ENCODE measurements around the gene CACNA1F. TPM values are rescaled to one million over a fixed set of nuclear protein-coding genes. Genes with fewer than 3 reads are reported as not detected.
A peak's percentile ranks its signal among the peaks of the same experiment; 100 is the strongest.

Gene CACNA1F
- total and polyA plus RNA-seq, 4 experiments from 2014 or later = 0.03 to 1.3 (median 1.2) TPM; not detected in 1

DNA sequence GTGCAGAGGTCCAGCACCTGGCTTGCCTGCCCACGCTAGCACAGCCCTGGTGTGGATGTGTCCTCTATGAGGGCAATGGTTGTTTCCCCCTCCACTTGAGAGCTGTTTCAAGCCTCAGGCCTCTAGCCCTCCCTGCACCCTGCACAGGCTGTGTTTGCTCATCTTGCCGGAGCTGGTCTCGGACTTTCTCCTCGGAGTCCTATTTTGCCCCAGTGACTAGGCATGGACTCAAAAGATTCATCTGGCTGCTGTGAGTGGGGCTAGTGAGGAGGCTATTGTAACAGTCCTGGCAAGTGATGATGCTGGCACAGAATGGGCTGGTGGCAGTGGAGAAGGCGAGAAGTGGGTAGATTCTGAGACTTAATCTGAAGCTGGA is 25.6 kb upstream of the CACNA1F start:
- Histone ChIP-seq H3K4me3 (ENCODE audit: low read length in 2 of 2) (no peak overlapping the region), H3K9me3 (ENCODE audit: control insufficient read depth in 1 of 2, low read length in 2 of 2) (no peaks in the 10 kb centered on the region), H3K4me1 (ENCODE audit: insufficient read depth, low read length) (peaks cover 43% of the 10 kb centered on the region), H3K27me3 (ENCODE audit: insufficient read depth, low read length) (no peaks in the 10 kb centered on the region), H3K36me3 (ENCODE audit: insufficient read depth, low read length) (no peaks in the 10 kb centered on the region), H3K27ac (ENCODE audit: low read depth, low read length) (peak overlapping the region; percentile 38)
- H3K9me3 Mint-ChIP-seq = no peaks in the 10 kb centered on the region
- H3K4me1 Mint-ChIP-seq = peaks cover 17 to 41% (median 27%) of the 10 kb centered on the region in 4 donors
- H3K36me3 Mint-ChIP-seq = no peaks in the 10 kb centered on the region
- H3K27ac Mint-ChIP-seq = peak overlapping the region in 4 of 7 donors; percentile 8 to 79 (median 18)
- CTCF ChIA-PET (ENCODE audit: partially characterized antibody) = interaction anchor here (0.9 kb wide), 1 partner anchor 66 kb away, joined by 3 read pairs; no protein-coding TSS in a partner anchor
- no peaks in the 10 kb centered on the region for H3K27me3 Mint-ChIP-seq
- intact Hi-C loops (cut with micrococcal nuclease) = no loop called here
- DNase-seq = no peak
- POLR2A ChIA-PET (ENCODE audit: partially characterized antibody) = interaction anchor here (1.1 to 4.3 kb wide), 4 partner anchors 10 to 92 kb away, joined by 3 to 36 read pairs (median 10); partner anchors contain the start of gene PPP1R3F
- H3K4me3 Mint-ChIP-seq = peak overlapping the region in 5 of 8 donors; percentile 3 to 69 (median 32)

DNA sequence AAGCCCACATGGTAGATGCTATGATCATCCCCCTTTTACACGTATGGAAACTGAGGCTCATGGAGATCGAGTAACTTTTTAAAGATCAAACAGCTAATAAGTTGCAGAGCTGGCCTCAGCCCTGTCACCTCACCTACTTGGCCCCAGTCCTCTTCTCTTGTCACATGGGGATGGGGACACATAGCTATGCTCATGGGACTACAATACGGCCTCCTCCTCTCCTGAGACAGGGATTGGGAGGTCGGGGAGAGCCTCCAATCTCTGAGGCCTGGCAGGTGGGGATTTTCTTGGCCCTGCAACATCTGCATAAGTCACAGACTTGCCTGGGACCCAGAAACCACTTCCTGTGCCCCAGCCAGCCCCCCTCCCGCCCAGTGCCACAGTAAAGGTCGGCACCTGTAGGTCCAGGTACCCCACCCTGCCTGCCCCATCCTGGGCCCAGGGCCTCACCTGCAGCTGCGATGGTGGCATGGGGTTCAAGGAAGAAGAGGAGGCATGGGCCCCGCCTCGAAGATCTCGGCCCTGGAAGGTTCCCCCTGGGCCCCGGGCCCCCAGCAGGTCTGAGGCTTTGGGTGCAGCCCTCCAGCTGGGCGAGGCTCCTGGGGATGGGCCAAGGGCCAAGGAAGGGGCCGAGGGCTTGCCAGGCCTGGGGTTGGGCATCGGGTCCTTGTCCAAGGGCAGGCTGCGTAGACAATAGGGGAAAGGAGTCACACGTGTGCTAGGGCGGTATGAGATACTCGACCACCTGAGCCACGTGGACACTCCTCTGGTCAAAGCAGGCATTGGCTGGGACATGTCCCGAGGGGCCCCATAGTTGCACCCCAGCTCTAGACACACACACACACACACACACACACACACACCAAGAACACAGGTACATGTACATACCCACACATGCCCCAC is 25.0 kb upstream of the CACNA1F start:
- Histone ChIP-seq H3K4me3 (ENCODE audit: low read length in 2 of 2) (no peak overlapping the region), H3K27ac (ENCODE audit: low read depth, low read length) (peak overlapping the region; percentile 38), H3K27me3 (ENCODE audit: insufficient read depth, low read length) (no peaks in the 10 kb centered on the region), H3K36me3 (ENCODE audit: insufficient read depth, low read length) (no peaks in the 10 kb centered on the region), H3K9me3 (ENCODE audit: control insufficient read depth in 1 of 2, low read length in 2 of 2) (no peaks in the 10 kb centered on the region), H3K4me1 (ENCODE audit: insufficient read depth, low read length) (peaks cover 43% of the 10 kb centered on the region)
- Mint-ChIP-seq H3K27me3 (no peaks in the 10 kb centered on the region), H3K27ac (peak overlapping the region; percentile 5 to 91 (median 75)), H3K9me3 (no peaks in the 10 kb centered on the region), H3K36me3 (no peaks in the 10 kb centered on the region), H3K4me1 (peaks cover 17 to 40% (median 26%) of the 10 kb centered on the region in 4 donors), H3K4me3 (peak overlapping the region in 7 of 8 donors; percentile 13 to 71 (median 49))
- ChIA-PET POLR2A (ENCODE audit: partially characterized antibody) (interaction anchor here (1.1 to 4.3 kb wide), 7 partner anchors 10 to 92 kb away, joined by 3 to 36 read pairs (median 5); partner anchors contain the start of genes CCDC22 and PPP1R3F), CTCF (ENCODE audit: partially characterized antibody) (interaction anchor here (0.9 to 1.0 kb wide), 3 partner anchors 10 to 66 kb away, joined by 3 read pairs; no protein-coding TSS in a partner anchor)
- intact Hi-C loops (cut with micrococcal nuclease) = no loop called here
- peak in 2 of 5 donors; percentile 23 to 53 for DNase-seq

DNA sequence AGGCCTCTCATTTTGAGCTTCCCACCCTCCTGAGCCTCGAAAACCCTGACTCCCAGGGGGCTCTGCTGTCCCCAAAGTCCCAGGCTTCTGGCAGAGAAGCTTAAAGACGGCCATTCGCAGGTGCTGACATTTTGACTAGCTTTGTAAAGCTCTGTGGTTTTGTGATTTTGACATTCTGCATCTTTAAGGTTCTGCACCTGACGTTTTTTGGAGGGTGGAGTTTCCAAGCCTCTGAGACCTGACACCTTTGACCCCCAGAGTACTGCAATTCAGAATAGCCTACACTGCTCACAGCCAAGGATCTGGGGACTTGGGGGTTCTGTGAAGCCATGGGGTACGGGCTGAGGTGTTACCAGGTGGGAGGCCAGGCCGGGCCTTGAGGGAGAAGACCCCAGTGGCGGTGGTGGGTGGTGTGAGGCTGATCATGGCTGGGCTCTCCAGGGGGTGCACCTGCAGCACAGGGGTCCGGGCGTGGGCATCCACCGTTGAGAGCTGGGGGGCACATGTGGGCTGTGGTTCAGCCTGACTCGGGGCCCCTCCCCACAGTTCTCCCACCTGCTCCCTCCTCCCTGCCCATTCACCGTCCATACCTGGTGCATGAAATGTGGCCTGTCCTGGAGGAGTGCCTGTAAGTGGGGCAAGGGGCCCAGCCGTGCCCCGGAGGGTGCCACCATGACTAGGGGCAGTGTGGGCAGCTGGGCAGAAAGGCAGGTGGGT is 24.1 kb upstream of the CACNA1F start:
- Mint-ChIP-seq H3K36me3 (no peaks in the 10 kb centered on the region), H3K4me3 (peak overlapping the region in 4 of 8 donors; percentile 21 to 63 (median 49)), H3K27ac (peak overlapping the region in 6 of 7 donors; percentile 30 to 91 (median 78)), H3K4me1 (peaks cover 17 to 33% (median 27%) of the 10 kb centered on the region in 4 donors), H3K27me3 (no peaks in the 10 kb centered on the region), H3K9me3 (peaks cover 0 to 2% (median 0%) of the 10 kb centered on the region in 8 donors)
- no peaks in the 10 kb centered on the region for H3K36me3 ChIP-seq (ENCODE audit: insufficient read depth, low read length)
- H3K27me3 ChIP-seq (ENCODE audit: insufficient read depth, low read length) = no peaks in the 10 kb centered on the region
- CTCF ChIA-PET (ENCODE audit: partially characterized antibody) = interaction anchor here (0.9 to 1.3 kb wide), 4 partner anchors 10 to 213 kb away, joined by 3 read pairs; no protein-coding TSS in a partner anchor
- POLR2A ChIA-PET (ENCODE audit: partially characterized antibody) = interaction anchor here (0.6 to 4.3 kb wide), 8 partner anchors 9 to 66 kb away, joined by 3 to 36 read pairs (median 4); partner anchors contain the start of genes CCDC22 and PPP1R3F
- H3K4me1 ChIP-seq (ENCODE audit: insufficient read depth, low read length) = peaks cover 43% of the 10 kb centered on the region
- H3K27ac ChIP-seq (ENCODE audit: low read depth, low read length) = peak overlapping the region; percentile 38
- no peak overlapping the region for H3K4me3 ChIP-seq (ENCODE audit: low read length in 2 of 2)
- no peaks in the 10 kb centered on the region for H3K9me3 ChIP-seq (ENCODE audit: control insufficient read depth in 1 of 2, low read length in 2 of 2)
- intact Hi-C loops (cut with micrococcal nuclease) = no loop called here
- DNase-seq = no peak

DNA sequence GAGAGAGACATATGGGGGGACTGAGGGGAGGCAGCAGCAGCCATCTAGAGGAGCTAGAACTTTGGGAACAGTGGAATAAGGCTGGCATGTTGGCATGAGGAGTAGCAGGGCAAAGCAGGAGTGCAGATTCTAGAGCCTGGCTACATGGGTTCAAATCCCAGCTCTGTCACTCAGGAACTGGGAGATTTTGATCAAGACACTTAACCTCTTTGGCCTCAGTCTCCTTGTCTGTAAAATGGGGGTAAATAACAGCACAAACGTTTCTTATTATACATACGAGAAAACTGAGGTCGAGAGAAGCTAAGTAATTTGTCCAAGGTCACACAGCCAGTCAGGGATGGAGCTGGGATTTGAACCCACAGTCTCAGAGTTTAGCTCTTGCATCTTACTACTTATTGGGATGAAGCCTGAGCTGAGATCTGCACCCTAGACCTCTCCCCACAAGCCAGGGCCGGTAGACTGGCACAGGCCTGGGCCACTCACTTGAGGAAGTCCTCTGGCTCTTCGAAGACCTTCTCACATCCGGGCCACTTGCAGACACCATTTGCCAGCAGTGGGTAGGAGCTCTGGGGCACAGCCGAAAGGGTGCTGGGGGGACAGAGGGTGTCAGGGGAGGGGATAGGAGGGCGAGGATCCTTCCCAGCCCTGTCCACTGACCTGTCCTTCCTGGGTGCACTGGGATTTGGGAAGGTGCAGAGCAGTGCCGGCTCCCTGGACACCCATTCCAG is 23.3 kb upstream of the CACNA1F start:
- no peak overlapping the region for H3K4me3 ChIP-seq (ENCODE audit: low read length in 2 of 2)
- Mint-ChIP-seq H3K27ac (peak overlapping the region in 5 of 7 donors; percentile 6 to 76 (median 53)), H3K4me1 (peaks cover 17 to 30% (median 27%) of the 10 kb centered on the region in 4 donors), H3K27me3 (no peaks in the 10 kb centered on the region), H3K9me3 (peaks cover 0 to 2% (median 0%) of the 10 kb centered on the region in 8 donors), H3K36me3 (no peaks in the 10 kb centered on the region), H3K4me3 (no peak overlapping the region)
- no peaks in the 10 kb centered on the region for H3K36me3 ChIP-seq (ENCODE audit: insufficient read depth, low read length)
- DNase-seq = no peak
- peaks cover 43% of the 10 kb centered on the region for H3K4me1 ChIP-seq (ENCODE audit: insufficient read depth, low read length)
- ChIA-PET CTCF (ENCODE audit: partially characterized antibody) (interaction anchor here (0.9 to 1.3 kb wide), 2 partner anchors 63 to 212 kb away, joined by 3 read pairs; no protein-coding TSS in a partner anchor), POLR2A (ENCODE audit: partially characterized antibody) (interaction anchor here (0.6 to 4.3 kb wide), 8 partner anchors 8 to 205 kb away, joined by 3 to 36 read pairs (median 4); partner anchors contain the start of gene PPP1R3F)
- H3K27ac ChIP-seq (ENCODE audit: low read depth, low read length) = no peak overlapping the region
- H3K9me3 ChIP-seq (ENCODE audit: control insufficient read depth in 1 of 2, low read length in 2 of 2) = no peaks in the 10 kb centered on the region
- no peaks in the 10 kb centered on the region for H3K27me3 ChIP-seq (ENCODE audit: insufficient read depth, low read length)
- intact Hi-C loops (cut with micrococcal nuclease) = no loop called here

DNA sequence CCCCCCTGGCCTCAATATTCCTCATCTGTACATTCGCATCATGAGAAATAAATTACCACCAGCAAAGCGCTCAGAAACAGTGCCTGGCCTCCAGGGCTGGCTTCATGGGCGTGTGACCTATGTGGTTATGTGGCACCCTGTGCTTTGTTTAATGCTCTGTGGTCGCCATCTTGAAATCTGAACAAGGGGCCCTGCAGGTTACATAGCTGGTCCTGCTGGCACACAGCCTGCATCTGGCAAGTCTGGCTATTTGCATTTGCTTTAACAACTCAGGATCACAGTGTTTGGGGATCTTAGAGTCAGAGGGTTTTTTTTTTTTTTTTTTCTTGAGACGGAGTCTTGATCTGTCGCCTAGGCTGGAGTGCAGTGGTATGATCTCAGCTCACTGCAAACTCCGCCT is 21.5 kb upstream of the CACNA1F start:
- no peaks in the 10 kb centered on the region for H3K27me3 ChIP-seq (ENCODE audit: insufficient read depth, low read length)
- H3K4me1 Mint-ChIP-seq = peaks cover 17 to 30% (median 28%) of the 10 kb centered on the region in 4 donors

DNA sequence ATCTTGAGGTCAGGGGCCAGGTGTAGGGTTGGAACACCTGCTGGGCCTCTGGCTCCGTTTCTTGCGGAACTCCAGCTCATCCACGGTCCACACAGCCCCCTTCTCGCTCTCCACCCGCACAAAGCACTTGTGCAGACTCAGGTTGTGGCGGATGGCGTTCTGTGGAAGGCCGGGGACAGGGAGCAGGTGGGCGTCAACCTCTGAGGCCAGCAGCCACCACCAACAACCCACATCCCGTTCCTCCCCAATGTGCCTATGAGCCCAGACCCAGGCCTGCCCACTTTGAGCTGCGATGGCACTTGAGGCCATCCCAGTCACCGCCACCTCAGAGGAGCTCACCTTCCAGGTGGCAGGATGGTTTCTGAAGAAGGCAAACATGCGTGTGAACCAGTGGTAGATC is 18.2 kb upstream of the CACNA1F start:
- Histone ChIP-seq H3K27me3 (ENCODE audit: insufficient read depth, low read length) (no peaks in the 10 kb centered on the region), H3K9me3 (ENCODE audit: control insufficient read depth in 1 of 2, low read length in 2 of 2) (no peaks in the 10 kb centered on the region), H3K27ac (ENCODE audit: low read depth, low read length) (no peak overlapping the region), H3K36me3 (ENCODE audit: insufficient read depth, low read length) (no peaks in the 10 kb centered on the region), H3K4me1 (ENCODE audit: insufficient read depth, low read length) (peaks cover 2% of the 10 kb centered on the region), H3K4me3 (ENCODE audit: low read length in 2 of 2) (no peak overlapping the region)
- Mint-ChIP-seq H3K9me3 (peaks cover 0 to 2% (median 0%) of the 10 kb centered on the region in 8 donors), H3K36me3 (peaks cover 8 to 22% of the 10 kb centered on the region in 2 donors), H3K4me3 (no peak overlapping the region), H3K27ac (peak overlapping the region in 1 of 7 donors; percentile 59), H3K27me3 (no peaks in the 10 kb centered on the region), H3K4me1 (peaks cover under 1 to 9% (median 5%) of the 10 kb centered on the region in 4 donors)
- ChIA-PET POLR2A (ENCODE audit: partially characterized antibody) (no interaction called here), CTCF (ENCODE audit: partially characterized antibody) (no interaction called here)
- intact Hi-C loops (cut with micrococcal nuclease) = no loop called here
- DNase-seq = no peak

More for the DNA sequence above, 21.5 kb upstream of the CACNA1F start:
- no peaks in the 10 kb centered on the region for H3K9me3 ChIP-seq (ENCODE audit: control insufficient read depth in 1 of 2, low read length in 2 of 2)
- no peak overlapping the region for H3K4me3 ChIP-seq (ENCODE audit: low read length in 2 of 2)
- H3K36me3 Mint-ChIP-seq = peaks cover 0 to 5% of the 10 kb centered on the region in 2 donors
- peak overlapping the region in 2 of 7 donors; percentile 29 to 32 for H3K27ac Mint-ChIP-seq
- no peak overlapping the region for H3K4me3 Mint-ChIP-seq
- ChIA-PET CTCF (ENCODE audit: partially characterized antibody) (no interaction called here), POLR2A (ENCODE audit: partially characterized antibody) (interaction anchor here (1.6 kb wide), 1 partner anchor 13 kb away, joined by 3 read pairs; no protein-coding TSS in a partner anchor)
- no peaks in the 10 kb centered on the region for H3K27me3 Mint-ChIP-seq
- intact Hi-C loops (cut with micrococcal nuclease) = no loop called here
- no peak for DNase-seq
- H3K27ac ChIP-seq (ENCODE audit: low read depth, low read length) = no peak overlapping the region
- no peaks in the 10 kb centered on the region for H3K36me3 ChIP-seq (ENCODE audit: insufficient read depth, low read length)
- H3K4me1 ChIP-seq (ENCODE audit: insufficient read depth, low read length) = peaks cover 35% of the 10 kb centered on the region
- peaks cover 0 to 2% (median 0%) of the 10 kb centered on the region in 8 donors for H3K9me3 Mint-ChIP-seq
